Ovary (tissue), 9 donors: Measurements from ENCODE around the gene STAT1. TPM values are rescaled to one million over a fixed set of nuclear protein-coding genes. Genes with fewer than 3 reads are reported as not detected.

ENCODE experiments used
- DNase-seq, 5 donors: peaks; one replicate each; pipeline ENCODE4 v3.0.0-alpha.2; 2019 to 2020
- H3K27ac ChIP-seq, 2 donors: fragments of 200-600 bp; one replicate each; pipeline versions ENCODE4 v1.5.1 to v1.8.0; 2019 to 2022
- H3K27me3 ChIP-seq: fragments of 200-600 bp; one replicate; pipeline ENCODE4 v1.8.0; 2022
- H3K36me3 ChIP-seq: fragments of 200-600 bp; sonication (generic); one replicate; pipeline ENCODE4 v1.5.1; 2019
- H3K4me1 ChIP-seq: one replicate; pipeline ENCODE4 v1.8.1; 2013; ENCODE audit warnings: mild to moderate bottlenecking, moderate library complexity; ENCODE audit not compliant: insufficient read depth
- H3K4me3 ChIP-seq: fragments of 200-600 bp; sonication (generic); one replicate; pipeline ENCODE4 v1.5.1; 2017
- H3K9me3 ChIP-seq, 2 donors: fragments of 200-600 bp in 1 of 2; sonication (generic) in 1 of 2; one replicate each; pipeline versions ENCODE4 v1.5.1 to v1.8.1; 2013 to 2019; ENCODE audit warnings: mild to moderate bottlenecking in 1 of 2, moderate library complexity in 1 of 2
- CTCF ChIP-seq, 3 donors: fragments of 450-650 bp in 2 of 3; fragments of 200-600 bp in 1 of 3; IDR thresholded peaks; one replicate each; pipeline versions ENCODE4 v1.5.1 to v1.8.0; 2016 to 2022; ENCODE audit warnings: antibody characterized with exemption in 3 of 3, mild to moderate bottlenecking in 1 of 3
- EP300 ChIP-seq: sonication (generic); formaldehyde crosslinking; IDR thresholded peaks from one replicate; pipeline ENCODE4 v1.6.1; 2017; ENCODE audit warnings: antibody characterized with exemption
- POLR2A ChIP-seq: fragments of 450-650 bp; IDR thresholded peaks from one replicate; pipeline ENCODE4 v1.6.1; 2017; ENCODE audit warnings: antibody characterized with exemption, mild to moderate bottlenecking, moderate library complexity
- WGBS, 3 donors: extraction: QIAGEN DNeasy Blood & Tissue Kit in 1 of 3; methylation state at CpG; one replicate each; pipeline versions ENCODE4 v1.1.5 to v1.1.7; 2013 to 2017; 5-methylcytosine and 5-hydroxymethylcytosine counted together
- intact Hi-C, 4 donors: fragments of 100-400 bp; cut with DNase I; formaldehyde crosslinking; loops; one replicate each; pipeline versions ENCODE4 v1.11.0 to v1.15.1; 2022 to 2023
- polyA plus RNA-seq, 2 donors: library from polyadenylated mRNA; stranded (reverse); fragments of 200-250 nt in 1 of 2; fragments of 350-450 nt in 1 of 2; fragmentation: Illumina TruSeq in 1 of 2; extraction: RNeasy Lipid Tissue Mini Kit (QIAGEN cat#74804) in 1 of 2; gene quantifications; one replicate each; pipeline ENCODE4 v1.2.3, GENCODE V29; 2013 to 2014
- total RNA-seq, 7 donors: library from RNA; depleted of rRNA in 2 of 7; stranded (reverse); fragments of >200 nt in 2 of 7; fragmentation: NEBNext Ultra II Directional in 3 of 7; extraction: Animal tissue kit (Norgen Biotek cat#: 25700) in 3 of 7; gene quantifications; one replicate each; pipeline versions ENCODE4 v1.1.0 to v1.2.4, GENCODE V29; 2016 to 2023
- donor health status: DM: no; HTN: no; CAD: no; lungs with moderate emphysema.
- donor health status: DM: no; HTN: no; CAD: no.
- donor health status: Bipolar disorder and iron deficiency.
- donor health status: DM: yes; HTN: yes; CAD: no.
- donor health status: DM: no; HTN: no; CAD: no.
- donor health status: DM: yes; HTN: yes; CAD: no.

Gene STAT1
- total and polyA plus RNA-seq, 9 donors: 27.3 to 89.2 (median 46.4) TPM

- Histone ChIP-seq H3K27me3 (no peaks in the 10 kb centered on the region), H3K36me3 (no peaks in the 10 kb centered on the region), H3K4me1 (peaks cover 9% of the 10 kb centered on the region), H3K27ac (no peak overlapping the region), H3K9me3 (no peaks in the 10 kb centered on the region), H3K4me3 (no peak overlapping the region)
- no peak for DNase-seq
- TF ChIP-seq POLR2A: no peak
- TF ChIP-seq CTCF (IDR thresholded peaks at IDR 0.05): no peak
- TF ChIP-seq EP300: no peak
- 89 to 93% (median 92%) methylated on average over 3 of the region's 3 CpGs for WGBS, 3 donors
- intact Hi-C loops: no loop called here
Observed at GRCh38 chr2:190950566-190950991, 63.4 kb downstream of the STAT1 start.

- peaks cover 9% of the 10 kb centered on the region for H3K4me1 ChIP-seq
- peak overlapping the region in 1 of 2 donors; percentile 15 for H3K27ac ChIP-seq
- 44 to 51% (median 47%) methylated on average over 2 of the region's 2 CpGs for WGBS, 3 donors
- no peaks in the 10 kb centered on the region for H3K36me3 ChIP-seq
- H3K27me3 ChIP-seq: no peaks in the 10 kb centered on the region
- intact Hi-C loops: loop anchor here in 1 of 4 donors (10.0 kb wide), 1 partner anchor 64 kb away; the partner anchor contains the start of gene GLS
- DNase-seq: no peak
- H3K9me3 ChIP-seq: no peaks in the 10 kb centered on the region
- TF ChIP-seq EP300: no peak
- no peak for TF ChIP-seq CTCF (IDR thresholded peaks at IDR 0.05)
- no peak for TF ChIP-seq POLR2A
- no peak overlapping the region for H3K4me3 ChIP-seq
Observed at GRCh38 chr2:190948671-190949070, 65.3 kb downstream of the STAT1 start.

GRCh38 chr2:190947711-190948251, 66.2 kb downstream of the STAT1 start:
- Histone ChIP-seq H3K9me3 (no peaks in the 10 kb centered on the region), H3K27ac (peak overlapping the region in 1 of 2 donors; percentile 15), H3K36me3 (no peaks in the 10 kb centered on the region), H3K4me1 (peaks cover 6% of the 10 kb centered on the region), H3K4me3 (no peak overlapping the region), H3K27me3 (no peaks in the 10 kb centered on the region)
- WGBS, 3 donors: 5 to 6% (median 5%) methylated on average over 2 of the region's 2 CpGs
- no peak for TF ChIP-seq CTCF (IDR thresholded peaks at IDR 0.05)
- no peak for TF ChIP-seq POLR2A
- TF ChIP-seq EP300: no peak
- intact Hi-C loops: loop anchor here in 1 of 4 donors (10.0 kb wide), 1 partner anchor 63 kb away; the partner anchor contains the start of gene GLS
- DNase-seq: no peak

GRCh38 chr2:190947141-190947540, 66.8 kb downstream of the STAT1 start:
- Histone ChIP-seq H3K27me3 (no peaks in the 10 kb centered on the region), H3K9me3 (no peaks in the 10 kb centered on the region), H3K27ac (peak overlapping the region in 1 of 2 donors; percentile 15), H3K4me3 (no peak overlapping the region), H3K4me1 (peaks cover 6% of the 10 kb centered on the region), H3K36me3 (no peaks in the 10 kb centered on the region)
- TF ChIP-seq POLR2A (no peak), CTCF (IDR thresholded peaks at IDR 0.05) (no peak)
- intact Hi-C loops: loop anchor here in 1 of 4 donors (10.0 kb wide), 1 partner anchor 62 kb away; the partner anchor contains the start of gene GLS
- no peak for DNase-seq
- 3 to 11% (median 4%) methylated on average over 1 of the region's 1 CpG for WGBS, 3 donors
